Activated T-cell treated with anti-CD3 and anti-CD28 coated beads, Interleukin-2, amount 50 U/mL, for 72 hours (primary cell): ENCODE data around the gene HSPB7. TPM values are rescaled to one million over a fixed set of nuclear protein-coding genes. Genes with fewer than 3 reads are reported as not detected.

Experiments used
- ATAC-seq, 2 donors: fragments of 150-1000 bp; cut with Tn5 transposase; replicated peaks in 1 of 2; 2 replicates each; pipeline ENCODE4 v1.10.0; 2021; ENCODE audit warnings: moderate library complexity in 2 of 2, mild to moderate bottlenecking in 1 of 2
- DNase-seq, 2 donors: peaks; one replicate each; pipeline ENCODE4 v3.0.0; 2021 to 2022; ENCODE audit warnings: mixed read lengths in 1 of 2
- H3K27ac Mint-ChIP-seq: one replicate; pipeline ENCODE4 v1.8.0; 2022; ENCODE audit warnings: mild to moderate bottlenecking, moderate library complexity, mixed read lengths
- H3K27me3 Mint-ChIP-seq: one replicate; pipeline ENCODE4 v1.8.0; 2022; ENCODE audit warnings: low read depth, mixed read lengths
- H3K36me3 Mint-ChIP-seq, 2 donors: one replicate each; pipeline ENCODE4 v1.8.0; 2022; ENCODE audit warnings: mixed read lengths in 2 of 2, mild to moderate bottlenecking in 1 of 2; ENCODE audit not compliant: insufficient read depth in 2 of 2
- H3K4me1 Mint-ChIP-seq: one replicate; pipeline ENCODE4 v1.8.0; 2022; ENCODE audit warnings: low read depth, mixed read lengths
- H3K4me3 Mint-ChIP-seq, 2 donors: one replicate each; pipeline ENCODE4 v1.8.0; 2022; ENCODE audit warnings: mild to moderate bottlenecking in 2 of 2, mixed read lengths in 2 of 2, moderate library complexity in 2 of 2
- H3K9me3 Mint-ChIP-seq, 2 donors: one replicate each; pipeline ENCODE4 v1.8.0; 2022; ENCODE audit warnings: mixed read lengths in 2 of 2
- total RNA-seq, 2 donors: library from RNA; stranded (reverse); gene quantifications; one replicate each; pipeline ENCODE4 v1.2.3, GENCODE V29; 2022

Gene HSPB7
- total RNA-seq, 2 donors from 2014 or later, result not detected

DNA sequence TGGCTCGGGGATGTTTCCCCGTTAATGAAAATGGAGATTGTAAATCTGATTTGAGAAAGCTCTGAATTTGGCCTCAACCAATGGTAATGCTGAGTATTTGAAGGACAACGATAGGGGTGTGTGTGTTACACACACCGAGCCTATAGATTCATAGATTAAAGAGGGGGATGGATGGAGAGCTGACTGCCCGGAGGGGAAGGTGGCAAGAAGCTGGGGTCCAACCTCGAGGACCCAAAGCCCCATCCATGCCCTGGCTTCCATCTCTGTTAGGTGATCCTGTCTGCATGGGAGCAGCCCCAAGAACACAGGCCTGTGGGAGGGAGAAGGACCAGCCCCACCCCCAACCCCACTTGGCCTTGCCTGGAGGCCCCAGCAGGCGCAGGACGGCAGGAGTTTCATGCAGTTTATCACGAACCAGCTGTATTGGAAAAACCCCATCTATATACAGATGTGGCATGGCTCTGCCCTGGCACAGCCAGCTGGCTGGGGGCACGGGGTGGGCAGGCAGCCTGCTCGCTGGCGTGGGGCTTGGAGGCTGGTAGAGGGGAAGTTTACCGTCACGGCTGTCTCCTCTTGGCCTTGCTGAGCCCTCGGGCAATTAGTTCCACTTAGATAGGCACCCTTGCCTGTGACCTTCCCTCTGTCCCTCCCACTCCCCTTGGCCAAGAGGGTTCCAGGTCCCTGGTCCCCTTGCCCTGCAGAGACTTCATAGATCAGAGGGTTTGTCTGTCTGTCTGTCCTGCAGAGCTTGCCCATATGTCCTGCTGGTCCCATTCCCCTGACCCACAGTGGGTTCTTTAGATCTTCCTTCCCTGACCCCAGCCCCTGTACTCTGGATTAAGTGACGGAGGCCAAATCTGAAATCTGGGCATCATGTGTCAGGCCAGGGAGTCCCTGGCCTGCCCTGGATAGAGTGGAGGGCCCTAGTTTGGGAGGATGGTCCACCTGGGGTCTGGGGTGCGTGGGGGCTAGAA lies 3.0 kb downstream of the HSPB7 start:
- H3K4me3 Mint-ChIP-seq, result no peak overlapping the region
- ATAC-seq, result no peak
- no peak for DNase-seq

DNA sequence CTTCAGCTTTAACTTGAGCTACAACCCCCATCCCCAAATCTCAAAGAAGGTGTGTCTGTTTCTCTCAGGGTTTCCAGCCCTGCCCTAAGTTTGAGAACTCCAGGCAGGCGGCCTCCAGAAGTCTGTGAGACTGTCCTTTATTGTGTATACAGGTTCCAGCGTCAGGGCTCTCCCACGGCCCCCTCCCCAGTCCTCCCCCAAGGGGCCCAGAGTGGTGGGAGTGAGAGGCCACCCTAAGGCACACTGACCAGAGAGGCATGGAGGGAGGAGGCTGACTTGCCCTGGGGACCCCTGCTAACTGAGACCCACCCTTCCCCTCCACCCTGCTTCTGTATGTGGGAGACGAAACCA lies 4.0 kb downstream of the HSPB7 start:
- Mint-ChIP-seq H3K27me3 (peaks cover 15% of the 10 kb centered on the region), H3K27ac (no peak overlapping the region), H3K4me1 (peaks cover 5% of the 10 kb centered on the region), H3K36me3 (no peaks in the 10 kb centered on the region), H3K9me3 (no peaks in the 10 kb centered on the region), H3K4me3 (peak overlapping the region in 1 of 2 donors; percentile 61)
- ATAC-seq (no peak), DNase-seq (no peak)

More for the DNA sequence above, 3.0 kb downstream of the HSPB7 start:
- H3K36me3 Mint-ChIP-seq, result no peaks in the 10 kb centered on the region
- no peak overlapping the region for H3K27ac Mint-ChIP-seq
- peaks cover 15% of the 10 kb centered on the region for H3K27me3 Mint-ChIP-seq
- peaks cover 5% of the 10 kb centered on the region for H3K4me1 Mint-ChIP-seq
- H3K9me3 Mint-ChIP-seq, result no peaks in the 10 kb centered on the region

DNA sequence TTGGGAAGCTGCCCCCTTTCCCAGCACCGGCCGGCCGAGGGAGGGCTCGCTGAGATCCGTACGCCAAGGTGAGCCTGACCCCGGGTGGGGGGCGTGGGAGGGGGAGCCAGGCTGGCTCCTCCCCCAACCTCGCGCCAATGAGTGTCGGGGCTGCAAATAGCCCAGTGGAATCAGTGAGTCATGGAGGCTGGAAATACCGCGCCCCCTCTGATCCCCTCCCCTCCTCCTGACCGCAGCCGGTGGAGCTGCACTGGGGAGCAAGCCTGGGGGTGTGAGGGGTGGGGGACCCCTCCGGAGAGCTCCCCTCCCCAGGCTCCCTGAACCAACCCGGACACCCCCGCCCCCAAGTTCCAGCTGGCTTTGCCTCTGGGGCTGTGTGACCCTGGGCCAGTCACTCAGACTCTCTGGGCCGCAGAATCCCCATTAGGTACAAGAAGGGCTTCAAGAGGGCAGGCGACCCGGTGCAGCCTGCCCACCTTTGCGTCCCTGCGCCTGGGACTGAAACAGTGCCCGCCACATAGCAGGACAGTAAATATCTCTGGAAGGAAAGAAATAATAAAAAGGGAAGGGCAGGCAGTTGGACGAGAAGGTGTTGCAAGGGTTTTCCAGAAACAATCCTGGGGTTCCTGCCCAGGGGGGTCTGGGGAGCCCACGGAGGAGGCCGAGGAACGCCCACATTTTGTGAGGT lies 4.5 kb downstream of the HSPB7 start:
- H3K9me3 Mint-ChIP-seq, result no peaks in the 10 kb centered on the region
- DNase-seq (peak; percentile 50 to 58), ATAC-seq (peak; percentile 67 to 73)
- peaks cover 5% of the 10 kb centered on the region for H3K4me1 Mint-ChIP-seq
- H3K27me3 Mint-ChIP-seq, result peaks cover 15% of the 10 kb centered on the region
- no peaks in the 10 kb centered on the region for H3K36me3 Mint-ChIP-seq
- H3K4me3 Mint-ChIP-seq, result peak overlapping the region in 1 of 2 donors; percentile 61
- H3K27ac Mint-ChIP-seq, result no peak overlapping the region

DNA sequence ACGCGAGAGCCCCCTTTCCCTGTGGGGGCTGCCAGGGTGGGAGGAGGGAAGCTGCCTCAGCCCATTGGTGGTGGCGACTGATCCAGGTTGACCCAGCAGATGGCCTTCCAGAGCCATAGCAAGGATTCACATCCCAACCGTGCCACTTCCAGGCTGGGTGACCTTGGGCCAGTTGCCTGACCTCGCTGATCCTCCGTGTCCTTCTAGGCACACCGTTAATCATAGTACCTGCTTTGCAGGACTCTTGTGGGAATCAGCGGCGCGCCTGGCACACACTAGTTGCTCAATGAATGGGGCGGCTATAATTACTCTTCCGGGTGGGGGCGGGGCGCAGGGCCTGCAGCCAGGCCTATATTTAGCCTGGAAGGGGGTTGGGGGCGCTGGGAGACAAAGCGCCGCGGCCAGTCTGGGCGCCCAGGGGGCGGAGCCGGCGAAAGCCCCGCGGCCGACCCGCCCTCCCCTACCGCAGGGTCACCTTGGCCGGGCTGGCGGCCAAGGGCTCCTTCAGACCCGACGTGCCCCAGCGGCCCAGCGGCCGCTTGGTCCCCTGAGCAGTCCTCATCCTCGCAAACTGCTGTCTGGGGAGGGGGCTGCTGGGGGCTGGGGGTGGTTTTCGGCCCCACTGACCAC lies 5.1 kb downstream of the HSPB7 start:
- no peaks in the 10 kb centered on the region for H3K36me3 Mint-ChIP-seq

DNA sequence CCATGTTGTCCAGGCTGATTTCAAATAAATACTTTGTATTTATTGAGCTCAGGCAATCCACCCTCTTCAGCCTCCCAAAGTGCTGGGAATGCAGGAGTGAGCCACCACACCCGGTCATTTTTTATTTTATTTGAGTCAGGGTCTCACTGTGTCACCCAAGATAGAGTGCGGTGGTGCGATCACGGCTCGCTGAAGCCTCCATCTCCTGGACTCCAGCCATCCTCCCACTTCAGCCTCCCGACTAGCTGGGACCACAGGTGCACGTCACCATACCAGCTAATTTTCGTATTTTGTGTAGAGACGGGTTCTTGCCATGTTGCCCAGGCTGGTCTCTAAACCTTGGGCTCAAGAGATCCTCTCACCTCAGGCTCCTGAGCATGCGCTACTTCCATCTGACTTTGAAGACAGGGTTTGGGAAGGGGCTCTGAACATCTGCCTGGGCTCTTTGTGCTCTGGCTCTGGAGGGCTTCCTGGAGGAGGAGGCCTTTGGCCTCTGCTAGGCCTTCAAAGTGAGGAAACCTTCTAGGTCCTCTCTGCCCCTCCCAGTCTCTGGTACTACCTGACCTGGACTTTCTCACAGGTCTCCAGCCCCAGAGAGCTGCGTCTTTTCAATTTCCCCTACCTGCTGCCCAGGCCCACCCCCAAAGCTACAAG lies 5.8 kb downstream of the HSPB7 start:
- Mint-ChIP-seq H3K4me3 (peak overlapping the region; percentile 32 to 61), H3K27me3 (peaks cover 15% of the 10 kb centered on the region), H3K36me3 (no peaks in the 10 kb centered on the region), H3K27ac (no peak overlapping the region), H3K4me1 (peaks cover 8% of the 10 kb centered on the region), H3K9me3 (no peaks in the 10 kb centered on the region)
- ATAC-seq (no peak), DNase-seq (no peak)

More for the DNA sequence above, 5.1 kb downstream of the HSPB7 start:
- Mint-ChIP-seq H3K27me3 (peaks cover 15% of the 10 kb centered on the region), H3K4me3 (peak overlapping the region; percentile 32 to 61), H3K27ac (no peak overlapping the region), H3K4me1 (peaks cover 5% of the 10 kb centered on the region), H3K9me3 (no peaks in the 10 kb centered on the region)
- ATAC-seq (peak; percentile 45 to 55), DNase-seq (peak; percentile 31 to 36)

- Mint-ChIP-seq H3K4me1 (peaks cover 18% of the 10 kb centered on the region), H3K4me3 (no peak overlapping the region), H3K27me3 (peaks cover 15% of the 10 kb centered on the region), H3K27ac (no peak overlapping the region), H3K36me3 (no peaks in the 10 kb centered on the region), H3K9me3 (no peaks in the 10 kb centered on the region)
- DNase-seq (no peak), ATAC-seq (no peak)
These were observed 7.0 kb downstream of the HSPB7 start for GRCh38 chr1:16010837-16011236.

GRCh38 chr1:16009678-16010077 lies 8.2 kb downstream of the HSPB7 start:
- Mint-ChIP-seq H3K9me3 (no peaks in the 10 kb centered on the region), H3K4me1 (peaks cover 18% of the 10 kb centered on the region), H3K27ac (no peak overlapping the region), H3K36me3 (no peaks in the 10 kb centered on the region), H3K4me3 (no peak overlapping the region), H3K27me3 (peaks cover 13% of the 10 kb centered on the region)
- no peak for DNase-seq
- no peak for ATAC-seq

GRCh38 chr1:16009030-16009460 lies 8.8 kb downstream of the HSPB7 start:
- H3K27me3 Mint-ChIP-seq, result peaks cover 6% of the 10 kb centered on the region
- no peak overlapping the region for H3K4me3 Mint-ChIP-seq
- no peaks in the 10 kb centered on the region for H3K9me3 Mint-ChIP-seq
- ATAC-seq, result peak; percentile 51 to 54
- H3K36me3 Mint-ChIP-seq, result no peaks in the 10 kb centered on the region
- peaks cover 18% of the 10 kb centered on the region for H3K4me1 Mint-ChIP-seq
- peak; percentile 80 to 81 for DNase-seq
- H3K27ac Mint-ChIP-seq, result no peak overlapping the region

- H3K9me3 Mint-ChIP-seq, result no peaks in the 10 kb centered on the region
- peaks cover 5% of the 10 kb centered on the region for H3K27me3 Mint-ChIP-seq
- H3K27ac Mint-ChIP-seq, result no peak overlapping the region
- ATAC-seq (no peak), DNase-seq (no peak)
- peaks cover 18% of the 10 kb centered on the region for H3K4me1 Mint-ChIP-seq
- H3K36me3 Mint-ChIP-seq, result no peaks in the 10 kb centered on the region
- H3K4me3 Mint-ChIP-seq, result no peak overlapping the region
These were observed 10.0 kb downstream of the HSPB7 start for GRCh38 chr1:16007671-16008341.

DNA sequence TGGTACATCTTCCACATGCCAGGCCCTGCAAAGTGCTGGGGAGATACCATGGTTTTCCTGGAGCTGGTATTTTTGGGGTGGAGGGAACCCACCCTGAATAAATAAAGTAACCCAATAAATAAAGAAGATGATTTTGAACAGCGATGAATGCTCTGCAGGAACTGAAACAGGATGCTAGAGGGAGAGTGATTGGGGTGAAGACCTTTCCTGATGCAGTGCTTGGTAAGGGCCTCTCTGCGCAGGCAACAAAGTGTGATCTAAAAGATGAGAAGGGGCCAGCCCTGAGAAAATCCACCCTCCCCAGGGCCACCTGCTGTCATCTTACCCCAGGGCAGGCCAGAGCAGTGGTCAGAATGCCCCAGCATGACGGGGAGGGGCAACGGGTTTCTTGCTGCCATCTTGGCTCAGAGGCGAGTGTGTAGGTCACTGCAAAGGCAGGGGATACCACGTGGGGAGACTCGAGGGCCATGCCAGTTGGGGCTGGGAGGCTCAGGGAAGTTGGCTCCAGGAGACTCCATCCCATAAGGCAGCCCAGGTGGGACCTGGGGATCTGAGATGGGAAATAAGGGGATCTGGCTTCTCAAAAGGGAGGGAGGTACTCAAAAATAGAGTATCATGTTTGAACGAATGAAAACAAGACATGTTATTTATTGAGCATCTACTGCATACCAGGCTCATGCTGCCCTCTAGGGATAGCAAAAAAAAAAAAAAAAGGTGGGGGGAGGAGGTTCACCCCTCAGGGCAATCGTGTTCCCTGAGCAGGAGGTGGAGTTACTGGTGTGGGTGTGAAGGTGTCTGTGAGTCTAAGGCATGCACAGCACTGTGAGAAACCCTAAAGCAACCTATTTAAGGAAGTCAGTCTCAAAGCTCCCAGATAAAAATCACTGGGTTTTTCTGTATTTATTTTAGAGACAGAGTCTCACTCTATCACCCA lies 11.0 kb downstream of the HSPB7 start:
- peaks cover 13% of the 10 kb centered on the region for H3K4me1 Mint-ChIP-seq
- H3K36me3 Mint-ChIP-seq, result no peaks in the 10 kb centered on the region
- peak in 1 of 2 donors; percentile 17 for DNase-seq
- no peaks in the 10 kb centered on the region for H3K9me3 Mint-ChIP-seq
- ATAC-seq, result peak; percentile 77 to 83
- H3K27ac Mint-ChIP-seq, result no peak overlapping the region
- H3K4me3 Mint-ChIP-seq, result no peak overlapping the region
- H3K27me3 Mint-ChIP-seq, result no peaks in the 10 kb centered on the region

- no peak for DNase-seq
- ATAC-seq, result no peak
- no peak overlapping the region for H3K4me3 Mint-ChIP-seq
- no peaks in the 10 kb centered on the region for H3K27me3 Mint-ChIP-seq
- no peaks in the 10 kb centered on the region for H3K36me3 Mint-ChIP-seq
- no peaks in the 10 kb centered on the region for H3K9me3 Mint-ChIP-seq
- no peak overlapping the region for H3K27ac Mint-ChIP-seq
- H3K4me1 Mint-ChIP-seq, result peaks cover 13% of the 10 kb centered on the region
These were observed 11.8 kb downstream of the HSPB7 start for GRCh38 chr1:16006010-16006409.
